Duodenal mucosa (tissue), 2 donors: ENCODE measurements around the gene DDIAS.

Source experiments
- H3K27ac ChIP-seq: one replicate; pipeline ENCODE4 v1.7.0; 2013; ENCODE audit warnings: low read depth, low read length
- H3K27me3 ChIP-seq, 2 donors: one replicate each; pipeline ENCODE4 v1.7.0; 2013; ENCODE audit warnings: low read length in 2 of 2, control low read depth in 1 of 2; ENCODE audit not compliant: insufficient read depth in 2 of 2, control insufficient read depth in 1 of 2
- H3K36me3 ChIP-seq, 2 donors: one replicate each; pipeline ENCODE4 v1.7.0; 2013; ENCODE audit warnings: low read length in 2 of 2, control low read depth in 1 of 2; ENCODE audit not compliant: insufficient read depth in 2 of 2, control insufficient read depth in 1 of 2
- H3K4me1 ChIP-seq, 2 donors: one replicate each; pipeline ENCODE4 v1.7.0; 2013; ENCODE audit warnings: low read length in 2 of 2, control low read depth in 1 of 2; ENCODE audit not compliant: insufficient read depth in 2 of 2, control insufficient read depth in 1 of 2
- H3K4me3 ChIP-seq, 2 donors: one replicate each; pipeline ENCODE4 v1.7.0; 2013; ENCODE audit warnings: low read length in 2 of 2, low read depth in 1 of 2
- H3K9ac ChIP-seq, 2 donors: one replicate each; pipeline ENCODE4 v1.7.0; 2013; ENCODE audit warnings: low read length in 2 of 2, low read depth in 1 of 2
- H3K9me3 ChIP-seq, 2 donors: one replicate each; pipeline ENCODE4 v1.7.0; 2013; ENCODE audit warnings: low read length in 2 of 2, control low read depth in 1 of 2; ENCODE audit not compliant: control insufficient read depth in 1 of 2

Gene DDIAS

DNA sequence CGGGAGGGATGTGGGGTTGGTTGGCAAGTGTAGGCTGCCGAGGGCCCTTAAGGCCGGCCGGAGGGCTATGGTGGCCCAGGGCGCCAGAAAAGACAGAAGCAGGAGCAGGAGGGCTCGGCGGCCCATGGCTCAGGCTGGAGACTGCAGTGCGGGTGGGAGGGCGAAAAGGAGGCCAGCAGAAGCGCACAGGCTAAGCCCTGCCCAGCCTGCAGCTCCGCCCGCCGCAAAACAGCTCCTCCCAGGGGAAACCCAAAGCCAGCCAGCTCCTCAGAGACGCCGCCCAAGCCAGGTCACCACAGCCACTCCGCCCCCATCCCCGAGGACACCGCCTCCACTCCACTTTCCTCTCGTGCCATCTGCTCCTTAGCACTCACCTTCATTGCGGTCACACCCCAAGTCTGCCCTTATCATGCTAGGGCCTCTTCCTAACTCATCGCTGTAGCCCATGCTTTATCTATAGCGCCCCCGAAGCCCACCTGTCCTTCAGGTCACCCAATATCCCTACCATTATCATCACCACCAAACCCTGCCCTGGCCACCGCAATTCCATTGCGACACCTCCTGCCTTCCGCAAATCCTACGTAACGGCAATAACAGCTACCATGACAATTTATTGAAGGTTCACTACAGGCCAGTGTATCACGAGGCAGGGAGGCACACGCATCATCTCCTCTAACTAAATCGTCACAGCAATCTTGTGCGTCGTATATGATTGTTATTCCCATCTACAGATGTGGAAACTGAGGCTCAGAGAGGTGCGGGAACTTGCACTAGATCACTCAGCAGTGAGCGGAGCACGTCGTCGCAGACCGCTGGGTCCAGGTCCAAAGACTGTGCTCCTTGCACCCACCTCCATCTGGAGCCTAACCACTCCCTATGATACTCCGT, 1.0 kb upstream of the DDIAS start, which contains the start of gene PRCP:
Gene PRCP, minus strand, starts transcription at position 154 of the 888 bp plus-strand sequence. Its CDS starts 28 bp downstream, at position 126.
- H3K36me3 ChIP-seq, result no peaks in the 10 kb centered on the region
- H3K4me1 ChIP-seq, result peaks cover 17 to 27% of the 10 kb centered on the region in 2 donors
- no peaks in the 10 kb centered on the region for H3K27me3 ChIP-seq
- H3K4me3 ChIP-seq, result peak within 1 kb of the TSS; percentile 84 to 93
- H3K27ac ChIP-seq, result peak within 1 kb of the TSS; percentile 79
- H3K9me3 ChIP-seq, result no peaks in the 10 kb centered on the region
- peak within 1 kb of the TSS; percentile 94 to 98 for H3K9ac ChIP-seq

GRCh38 chr11:82901922-82902485, 468 bp downstream of the DDIAS start:
- peaks cover 17 to 22% of the 10 kb centered on the region in 2 donors for H3K4me1 ChIP-seq
- H3K27me3 ChIP-seq, result no peaks in the 10 kb centered on the region
- H3K9me3 ChIP-seq, result no peaks in the 10 kb centered on the region
- H3K27ac ChIP-seq, result no peak overlapping the region
- H3K36me3 ChIP-seq, result no peaks in the 10 kb centered on the region
- H3K4me3 ChIP-seq, result peak overlapping the region; percentile 84 to 93
- no peak overlapping the region for H3K9ac ChIP-seq

DNA sequence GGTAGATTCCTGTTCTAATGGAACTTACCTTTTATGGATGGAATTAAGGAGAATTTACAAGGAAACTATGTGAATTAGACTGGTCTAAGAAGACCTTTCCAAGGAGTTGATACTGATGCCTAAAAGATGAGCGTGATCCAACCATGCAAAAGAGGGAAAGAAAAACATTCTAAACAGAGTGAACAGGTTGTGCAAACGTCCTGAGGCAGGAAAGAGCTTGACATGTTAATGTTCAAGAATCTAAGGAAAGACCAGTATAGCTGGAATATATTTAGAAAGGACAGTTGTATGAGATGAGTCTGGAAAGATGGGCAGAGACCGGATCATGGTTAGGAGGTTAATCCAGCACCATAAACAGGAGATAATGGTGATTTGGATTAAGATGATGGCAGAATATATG, 1.3 kb downstream of the DDIAS start:
- no peak overlapping the region for H3K9ac ChIP-seq
- no peak overlapping the region for H3K27ac ChIP-seq

GRCh38 chr11:82903843-82904586, 2.5 kb downstream of the DDIAS start:
- H3K36me3 ChIP-seq, result no peaks in the 10 kb centered on the region
- no peak overlapping the region for H3K27ac ChIP-seq
- no peak overlapping the region for H3K4me3 ChIP-seq
- H3K9ac ChIP-seq, result no peak overlapping the region
- H3K4me1 ChIP-seq, result peaks cover 16 to 19% of the 10 kb centered on the region in 2 donors
- no peaks in the 10 kb centered on the region for H3K27me3 ChIP-seq
- H3K9me3 ChIP-seq, result no peaks in the 10 kb centered on the region

More for the DNA sequence above, 1.3 kb downstream of the DDIAS start:
- no peaks in the 10 kb centered on the region for H3K9me3 ChIP-seq
- H3K4me3 ChIP-seq, result no peak overlapping the region
- H3K4me1 ChIP-seq, result peaks cover 17 to 20% of the 10 kb centered on the region in 2 donors
- no peaks in the 10 kb centered on the region for H3K27me3 ChIP-seq
- H3K36me3 ChIP-seq, result no peaks in the 10 kb centered on the region

DNA sequence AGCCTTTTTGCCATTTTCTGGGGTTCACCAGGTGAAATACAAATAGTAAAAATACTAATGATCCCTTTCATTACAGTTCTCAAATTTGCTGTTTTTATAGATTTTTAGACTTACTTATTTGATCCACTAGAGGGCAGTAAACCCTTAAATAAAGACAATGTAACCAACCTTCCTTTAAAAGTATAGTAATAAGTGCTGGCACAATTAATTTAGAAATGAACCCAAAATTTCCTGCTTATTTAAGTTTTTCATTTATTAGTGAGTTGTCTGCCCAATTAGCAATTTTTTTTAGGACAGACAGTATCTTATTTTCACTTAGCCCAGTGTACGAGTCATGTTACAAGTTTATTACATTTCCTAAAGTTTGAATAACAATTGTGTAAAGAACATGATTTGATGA, 4.7 kb downstream of the DDIAS start:
- H3K9me3 ChIP-seq, result peaks cover 0 to under 1% of the 10 kb centered on the region in 2 donors
- H3K4me1 ChIP-seq, result peaks cover 0 to 9% of the 10 kb centered on the region in 2 donors
- H3K27ac ChIP-seq, result no peak overlapping the region
- H3K27me3 ChIP-seq, result no peaks in the 10 kb centered on the region
- H3K4me3 ChIP-seq, result no peak overlapping the region
- H3K9ac ChIP-seq, result no peak overlapping the region
- H3K36me3 ChIP-seq, result no peaks in the 10 kb centered on the region

DNA sequence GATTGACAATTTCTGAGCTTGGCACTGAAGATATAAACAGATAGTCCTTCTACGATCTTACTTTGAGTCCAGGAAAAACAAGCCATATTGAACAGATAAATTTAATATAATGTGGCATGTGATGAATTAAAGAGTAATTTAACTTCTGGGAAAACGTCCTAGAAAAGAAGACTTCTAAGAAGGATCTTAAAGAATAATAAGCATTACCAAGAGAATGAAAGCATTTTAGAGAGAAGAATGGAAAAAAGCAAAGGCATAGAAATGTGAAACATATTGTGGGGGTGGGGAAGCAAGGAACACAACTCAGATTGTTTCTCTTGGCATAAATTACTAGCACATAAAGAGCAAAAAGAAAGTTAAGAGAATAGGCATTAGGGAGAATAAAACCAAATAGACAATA, 5.4 kb downstream of the DDIAS start:
- peaks cover 0 to 7% of the 10 kb centered on the region in 2 donors for H3K9me3 ChIP-seq
- H3K36me3 ChIP-seq, result no peaks in the 10 kb centered on the region
- no peak overlapping the region for H3K4me3 ChIP-seq
- H3K27ac ChIP-seq, result no peak overlapping the region
- no peaks in the 10 kb centered on the region for H3K27me3 ChIP-seq
- peaks cover 0 to 7% of the 10 kb centered on the region in 2 donors for H3K4me1 ChIP-seq
- no peak overlapping the region for H3K9ac ChIP-seq

GRCh38 chr11:82907371-82907770, 5.8 kb downstream of the DDIAS start:
- Histone ChIP-seq H3K4me1 (peaks cover 0 to 4% of the 10 kb centered on the region in 2 donors), H3K36me3 (no peaks in the 10 kb centered on the region), H3K27me3 (no peaks in the 10 kb centered on the region), H3K9ac (no peak overlapping the region), H3K27ac (no peak overlapping the region), H3K4me3 (no peak overlapping the region), H3K9me3 (peaks cover 0 to 11% of the 10 kb centered on the region in 2 donors)

- Histone ChIP-seq H3K27ac (no peak overlapping the region), H3K27me3 (no peaks in the 10 kb centered on the region), H3K9ac (no peak overlapping the region), H3K4me1 (peaks cover 0 to 4% of the 10 kb centered on the region in 2 donors), H3K4me3 (no peak overlapping the region), H3K9me3 (peaks cover 0 to 11% of the 10 kb centered on the region in 2 donors), H3K36me3 (no peaks in the 10 kb centered on the region)
Observed at GRCh38 chr11:82908311-82908710, 6.8 kb downstream of the DDIAS start.

DNA sequence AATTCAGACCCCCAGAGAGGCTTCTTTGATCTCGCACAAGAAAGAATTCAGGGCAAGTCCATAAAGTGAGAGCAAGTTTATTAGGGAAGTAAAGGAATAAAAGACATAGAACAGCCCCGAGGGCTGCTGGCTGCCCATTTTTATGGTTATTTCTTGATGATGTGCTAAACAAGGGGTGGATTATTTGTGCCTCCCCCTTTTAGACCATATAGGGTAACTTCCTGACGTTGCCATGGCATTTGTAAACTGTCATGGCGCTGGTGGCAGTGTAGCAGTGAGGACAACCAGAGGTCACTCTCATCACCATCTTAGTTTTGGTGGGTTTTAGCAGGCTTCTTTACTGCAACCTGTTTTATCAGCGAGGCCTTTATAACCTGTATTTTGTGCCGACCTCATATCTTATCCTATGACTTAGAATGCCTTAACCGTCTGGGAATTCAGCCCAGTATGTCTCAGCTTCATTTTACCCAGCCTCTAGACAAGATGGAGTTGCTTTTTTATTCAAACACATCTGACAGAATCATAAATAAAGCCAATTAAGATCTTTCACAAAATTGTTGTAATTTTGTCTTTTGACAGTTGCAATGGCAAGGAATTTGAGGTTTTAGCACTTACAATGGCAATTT, 7.6 kb downstream of the DDIAS start:
- Histone ChIP-seq H3K36me3 (no peaks in the 10 kb centered on the region), H3K27ac (no peak overlapping the region), H3K4me3 (no peak overlapping the region), H3K4me1 (peaks cover 0 to 4% of the 10 kb centered on the region in 2 donors), H3K27me3 (no peaks in the 10 kb centered on the region), H3K9me3 (peaks cover 0 to 11% of the 10 kb centered on the region in 2 donors), H3K9ac (no peak overlapping the region)
